SK-N-SH (cell line): ENCODE measurements around the gene TSPAN4. TPM values are rescaled to one million over a fixed set of nuclear protein-coding genes. Genes with fewer than 3 reads are reported as not detected.

ENCODE experiments used
- CTCF ChIA-PET: fragments of 300-600, 350-600 bp; formaldehyde crosslinking; extraction: SDS; loops from one replicate; lab custom pipeline; 2021; lab: Yijun Ruan, JAX
- POLR2A ChIA-PET: fragments of 350-600 bp; sonication (Branson Sonifier 250); formaldehyde crosslinking; extraction: SDS; loops from one replicate; lab custom pipeline; 2020; ENCODE audit warnings: antibody characterized with exemption, inconsistent platforms; lab: Yijun Ruan, JAX
- DNase-seq: peaks from one replicate; pipeline ENCODE4 v3.0.0; 2012
- H2AFZ ChIP-seq: fragments of 200-600 bp; sonication (generic); 2 replicates; pipeline ENCODE4 v1.8.1; 2016; ENCODE audit warnings: antibody characterized with exemption, mild to moderate bottlenecking, low read depth
- H3F3A ChIP-seq: fragments of 200-600 bp; sonication (generic); replicated peaks from 2 replicates; pipeline ENCODE3; 2016; ENCODE audit warnings: antibody characterized with exemption, mild to moderate bottlenecking; ENCODE audit not compliant: insufficient read depth
- H3K27ac ChIP-seq, 2 experiments: fragments of 200-500 bp in 1 of 2; fragments of 200-600 bp in 1 of 2; sonication (Bioruptor generic) in 1 of 2; sonication (generic), shearing (Covaris generic) in 1 of 2; 2 replicates each; pipeline versions ENCODE4 v1.5.1 to v1.6.1; 2014 to 2016; ENCODE audit warnings: low read depth in 2 of 2, inconsistent platforms in 1 of 2, low read length in 1 of 2, mild to moderate bottlenecking in 1 of 2, mixed read lengths in 1 of 2
- H3K27me3 ChIP-seq: fragments of 200-600 bp; sonication (generic), shearing (Covaris generic); 2 replicates; pipeline ENCODE4 v1.6.1; 2016; ENCODE audit warnings: mixed run types; ENCODE audit not compliant: insufficient read depth
- H3K36me3 ChIP-seq, 2 experiments: fragments of 200-500 bp in 1 of 2; fragments of 200-600 bp in 1 of 2; sonication (Bioruptor generic) in 1 of 2; sonication (generic) in 1 of 2; replicated peaks in 1 of 2; 2 replicates each; pipeline versions ENCODE3 to v1.5.1; 2014 to 2016; ENCODE audit warnings: low read length in 1 of 2, mild to moderate bottlenecking in 1 of 2; ENCODE audit not compliant: insufficient read depth in 2 of 2, control insufficient read depth in 1 of 2
- H3K4me1 ChIP-seq, 2 experiments: fragments of 200-500 bp in 1 of 2; fragments of 200-600 bp in 1 of 2; sonication (Bioruptor generic) in 1 of 2; sonication (generic), shearing (Covaris generic) in 1 of 2; 2 replicates each; pipeline versions ENCODE4 v1.5.1 to v1.6.1; 2014 to 2016; ENCODE audit warnings: low read depth in 1 of 2, low read length in 1 of 2, mixed run types in 1 of 2; ENCODE audit not compliant: insufficient read depth in 2 of 2, control insufficient read depth in 1 of 2
- H3K4me2 ChIP-seq: fragments of 200-600 bp; sonication (generic), shearing (Covaris generic); 2 replicates; pipeline ENCODE4 v1.6.1; 2017; ENCODE audit warnings: mixed run types
- H3K4me3 ChIP-seq, 2 experiments: fragments of 200-500 bp in 1 of 2; fragments of 200-600 bp in 1 of 2; sonication (Bioruptor generic) in 1 of 2; sonication (generic), shearing (Covaris generic) in 1 of 2; 2 replicates each; pipeline versions ENCODE4 v1.5.1 to v1.8.1; 2014 to 2016; ENCODE audit warnings: low read depth in 2 of 2, inconsistent platforms in 1 of 2, low read length in 1 of 2, mild to moderate bottlenecking in 1 of 2, mixed read lengths in 1 of 2, moderate library complexity in 1 of 2
- H3K79me2 ChIP-seq: fragments of 200-600 bp; sonication (generic); 2 replicates; pipeline ENCODE4 v1.8.1; 2017; ENCODE audit warnings: mild to moderate bottlenecking; ENCODE audit not compliant: insufficient read depth
- H3K9ac ChIP-seq: fragments of 200-600 bp; sonication (generic); 2 replicates; pipeline ENCODE4 v1.6.1; 2017; ENCODE audit warnings: mixed run types
- H3K9me2 ChIP-seq: fragments of 200-600 bp; sonication (generic); 2 replicates; pipeline ENCODE4 v1.6.1; 2017; ENCODE audit warnings: mixed run types
- H3K9me3 ChIP-seq: fragments of 200-600 bp; sonication (generic); 2 replicates; pipeline ENCODE4 v1.6.1; 2017; ENCODE audit warnings: mixed run types, mild to moderate bottlenecking, moderate library complexity
- H4K20me1 ChIP-seq: fragments of 200-600 bp; sonication (generic); 2 replicates; pipeline ENCODE4 v1.6.1; 2017; ENCODE audit warnings: mild to moderate bottlenecking, mixed run types; ENCODE audit not compliant: insufficient read depth
- ELF1 ChIP-seq: IDR thresholded peaks from 2 replicates; pipeline ENCODE4 v1.4.0; 2012
- EP300 ChIP-seq, 2 experiments: IDR thresholded peaks; 2 replicates each; pipeline versions ENCODE4 v1.4.0 to v1.6.1; 2012; ENCODE audit warnings: borderline replicate concordance in 1 of 2, low read depth in 1 of 2, low read length in 1 of 2
- MEF2A ChIP-seq: IDR thresholded peaks from 2 replicates; pipeline ENCODE4 v1.4.0; 2012; ENCODE audit warnings: low read depth, borderline replicate concordance
- MXI1 ChIP-seq: IDR thresholded peaks from 2 replicates; pipeline ENCODE4 v1.6.1; 2012; ENCODE audit warnings: mild to moderate bottlenecking, low read depth, low read length, improper control_type of control experiment
- NRF1 ChIP-seq: IDR thresholded peaks from 2 replicates; pipeline ENCODE4 v1.6.1; 2012; ENCODE audit warnings: low read depth, mild to moderate bottlenecking, low read length
- POLR2AphosphoS5 ChIP-seq: IDR thresholded peaks from 2 replicates; pipeline ENCODE4 v1.6.1; 2012; ENCODE audit warnings: low read depth, low read length
- RFX5 ChIP-seq: IDR thresholded peaks from 2 replicates; pipeline ENCODE4 v1.6.1; 2012; ENCODE audit warnings: mild to moderate bottlenecking, improper control_type of control experiment, low read length
- SMC3 ChIP-seq: IDR thresholded peaks from 2 replicates; pipeline ENCODE4 v1.6.1; 2012; ENCODE audit warnings: low read depth, low read length, improper control_type of control experiment
- TCF12 ChIP-seq: IDR thresholded peaks from 2 replicates; pipeline ENCODE4 v1.4.0; 2012
- YY1 ChIP-seq: IDR thresholded peaks from 2 replicates; pipeline ENCODE4 v1.4.0; 2012; ENCODE audit warnings: low read depth, mild to moderate bottlenecking
- WGBS: methylation state at CpG from one replicate; pipeline ENCODE4 v1.1.6; 2017; ENCODE audit warnings: low lambda C conversion rate; 5-methylcytosine and 5-hydroxymethylcytosine counted together
- polyA plus RNA-seq, 3 experiments: library from polyadenylated mRNA; depleted of rRNA; stranded (reverse); fragments of >200 nt; gene quantifications; 2 replicates each; pipeline ENCODE4 v1.2.3, GENCODE V29; 2012
- TF ChIP-seq, protein P1 (sequence below): fragments of 150-350 bp; IDR thresholded peaks from 2 replicates; pipeline ENCODE4 v1.6.1; 2016; ENCODE audit warnings: mild to moderate bottlenecking, low read depth, low read length
- TF ChIP-seq, protein P2 (sequence below): IDR thresholded peaks from 2 replicates; pipeline ENCODE4 v1.4.0; 2012; ENCODE audit warnings: low read depth
- TF ChIP-seq, protein P3 (sequence below): IDR thresholded peaks from 2 replicates; pipeline ENCODE4; 2012

TSPAN4 gene
- polyA plus RNA-seq, 1 of the 3 experiments (the other 2 are of a cell fraction) = 226 TPM

DNA sequence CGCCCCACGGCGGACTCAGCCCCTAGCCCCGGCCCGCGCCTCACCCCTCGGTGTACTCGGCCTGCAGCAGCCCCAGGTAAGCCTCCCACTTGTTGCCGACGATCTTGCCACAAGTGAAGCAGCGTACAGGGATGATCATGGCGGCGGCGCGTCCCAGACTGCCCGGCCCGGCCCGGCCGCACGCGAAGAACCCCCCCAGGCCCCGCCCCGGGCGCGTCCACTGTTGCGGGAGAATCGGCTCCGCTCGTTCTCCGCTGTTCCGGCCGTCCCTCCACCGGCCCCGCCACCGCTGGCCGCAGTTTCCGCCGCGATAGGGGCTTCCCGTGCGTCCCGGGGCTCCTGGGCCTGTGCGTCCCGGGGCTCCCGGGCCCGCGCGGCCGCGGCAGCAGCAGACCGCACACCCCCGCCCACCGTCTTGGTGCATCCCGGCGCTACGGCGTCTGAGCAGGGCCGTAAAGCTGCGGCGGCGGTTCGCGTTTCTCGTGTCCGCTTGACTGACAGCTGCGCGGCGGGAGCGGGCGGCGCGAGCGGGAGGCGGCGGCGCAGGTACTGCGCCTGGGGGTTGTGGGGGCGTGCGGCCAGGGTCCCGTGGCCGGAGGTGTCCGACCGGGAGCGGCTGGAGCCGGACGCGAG is at the start of gene TSPAN4, which contains the start of gene POLR2L (continued):
- TF ChIP-seq EP300 (IDR thresholded peaks at IDR 0.05; ENCODE audit: borderline replicate concordance in 1 of 2, low read depth in 1 of 2, low read length in 1 of 2) = peak in 1 of 2 experiments; percentile 52; a peak in 1 of 4 replicates
- TF ChIP-seq YY1 = peak; percentile 79
- TF ChIP-seq NRF1 = peak; percentile 44
- TF ChIP-seq MEF2A = no peak
- peak; percentile 100 for TF ChIP-seq MXI1
- TF ChIP-seq, protein P1, sequence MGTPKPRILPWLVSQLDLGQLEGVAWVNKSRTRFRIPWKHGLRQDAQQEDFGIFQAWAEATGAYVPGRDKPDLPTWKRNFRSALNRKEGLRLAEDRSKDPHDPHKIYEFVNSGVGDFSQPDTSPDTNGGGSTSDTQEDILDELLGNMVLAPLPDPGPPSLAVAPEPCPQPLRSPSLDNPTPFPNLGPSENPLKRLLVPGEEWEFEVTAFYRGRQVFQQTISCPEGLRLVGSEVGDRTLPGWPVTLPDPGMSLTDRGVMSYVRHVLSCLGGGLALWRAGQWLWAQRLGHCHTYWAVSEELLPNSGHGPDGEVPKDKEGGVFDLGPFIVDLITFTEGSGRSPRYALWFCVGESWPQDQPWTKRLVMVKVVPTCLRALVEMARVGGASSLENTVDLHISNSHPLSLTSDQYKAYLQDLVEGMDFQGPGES = no peak
- TF ChIP-seq, protein P2, sequence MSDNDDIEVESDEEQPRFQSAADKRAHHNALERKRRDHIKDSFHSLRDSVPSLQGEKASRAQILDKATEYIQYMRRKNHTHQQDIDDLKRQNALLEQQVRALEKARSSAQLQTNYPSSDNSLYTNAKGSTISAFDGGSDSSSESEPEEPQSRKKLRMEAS = peak; percentile 97
- TF ChIP-seq, protein P3, sequence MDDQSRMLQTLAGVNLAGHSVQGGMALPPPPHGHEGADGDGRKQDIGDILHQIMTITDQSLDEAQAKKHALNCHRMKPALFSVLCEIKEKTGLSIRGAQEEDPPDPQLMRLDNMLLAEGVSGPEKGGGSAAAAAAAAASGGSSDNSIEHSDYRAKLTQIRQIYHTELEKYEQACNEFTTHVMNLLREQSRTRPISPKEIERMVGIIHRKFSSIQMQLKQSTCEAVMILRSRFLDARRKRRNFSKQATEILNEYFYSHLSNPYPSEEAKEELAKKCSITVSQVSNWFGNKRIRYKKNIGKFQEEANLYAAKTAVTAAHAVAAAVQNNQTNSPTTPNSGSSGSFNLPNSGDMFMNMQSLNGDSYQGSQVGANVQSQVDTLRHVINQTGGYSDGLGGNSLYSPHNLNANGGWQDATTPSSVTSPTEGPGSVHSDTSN = peak; percentile 98
- no peak for TF ChIP-seq TCF12

DNA sequence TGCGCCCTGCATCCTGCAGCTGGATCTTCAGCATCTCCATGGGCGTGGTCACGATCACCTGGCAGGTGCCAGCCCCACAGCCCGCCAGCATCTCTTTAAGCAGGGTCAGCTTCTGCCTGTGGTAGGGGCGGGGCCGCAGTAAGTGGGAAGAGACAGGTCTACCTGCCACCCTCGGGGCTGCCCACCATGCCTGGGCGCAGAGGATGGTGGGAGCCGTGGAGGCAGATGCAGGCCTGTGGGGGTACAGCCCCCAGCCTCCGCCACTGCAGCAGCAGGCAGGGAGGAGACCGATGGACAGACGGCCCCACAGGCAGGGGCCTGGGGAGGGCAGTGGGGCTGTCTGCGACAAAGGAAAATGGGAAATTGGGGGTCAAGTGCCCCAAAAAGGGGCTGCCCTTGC is 49.8 kb upstream of the TSPAN4 start:
- Histone ChIP-seq H3K79me2 (peaks cover 20% of the 10 kb centered on the region), H3K4me1 (peaks cover 8 to 48% of the 10 kb centered on the region in 2 experiments; a peak in 2 of 4 replicates), H3K4me2 (no peak overlapping the region), H3K27me3 (no peaks in the 10 kb centered on the region), H4K20me1 (no peaks in the 10 kb centered on the region), H3K27ac (no peak overlapping the region; a peak in 1 of 4 replicates), H3K9me3 (no peaks in the 10 kb centered on the region), H3K36me3 (peaks cover 0 to 30% of the 10 kb centered on the region in 2 experiments), H2AFZ (no peak overlapping the region), H3K4me3 (no peak overlapping the region), H3K9ac (no peak overlapping the region), H3K9me2 (no peaks in the 10 kb centered on the region), H3F3A (peaks cover 18% of the 10 kb centered on the region)
- ChIA-PET POLR2A (interaction anchor here (1.0 kb wide), 1 partner anchor 16 kb away, joined by 3 read pairs; the partner anchor contains the start of gene GATD1), CTCF (interaction anchor here (6.3 kb wide), 1 partner anchor 9 kb away, joined by 43 read pairs; no protein-coding TSS in a partner anchor)
- TF ChIP-seq POLR2AphosphoS5 (no peak), ELF1 (no peak), EP300 (IDR thresholded peaks at IDR 0.05; ENCODE audit: borderline replicate concordance in 1 of 2, low read depth in 1 of 2, low read length in 1 of 2) (no peak), RFX5 (no peak), SMC3 (no peak)
- TF ChIP-seq, protein P3 = no peak
- no peak for DNase-seq
- WGBS = 93% methylated on average over 11 of the region's 13 CpGs
